GM21381 (cell line): ENCODE measurements around the gene PRDM16.
"Not testable (repeated sequence)": the region's sequence is repeated elsewhere in the genome, so short reads cannot be mapped to it uniquely, and the experiment has no call there.

ENCODE experiments used
- ATAC-seq: cut with Tn5 transposase; IDR thresholded peaks from one replicate; pipeline ENCODE4 v1.9.1; 2021; ENCODE audit warnings: mild to moderate bottlenecking, moderate library complexity; ENCODE audit not compliant: unreplicated experiment

Gene PRDM16

GRCh38 chr1:3156936-3157335 lies 87.9 kb downstream of the PRDM16 start:
- no peak for ATAC-seq

GRCh38 chr1:3158347-3158746 lies 89.3 kb downstream of the PRDM16 start:
- no peak for ATAC-seq

- no peak for ATAC-seq
Observed at GRCh38 chr1:3159121-3159520, 90.1 kb downstream of the PRDM16 start.

GRCh38 chr1:3159996-3160395 lies 91.0 kb downstream of the PRDM16 start:
- no peak for ATAC-seq

- no peak for ATAC-seq
Observed at GRCh38 chr1:3160647-3161145, 91.7 kb downstream of the PRDM16 start.

- no peak for ATAC-seq
Observed at GRCh38 chr1:3161176-3161840, 92.3 kb downstream of the PRDM16 start.

GRCh38 chr1:3162322-3162882 lies 93.4 kb downstream of the PRDM16 start:
- ATAC-seq, result no peak

GRCh38 chr1:3163356-3163755 lies 94.4 kb downstream of the PRDM16 start:
- ATAC-seq, result no peak

- ATAC-seq, result no peak
Observed at GRCh38 chr1:3164671-3165070, 95.7 kb downstream of the PRDM16 start.

GRCh38 chr1:3165189-3165588 lies 96.2 kb downstream of the PRDM16 start:
- ATAC-seq, result not testable (repeated sequence)

GRCh38 chr1:3166206-3166918 lies 97.4 kb downstream of the PRDM16 start:
- ATAC-seq, result no peak

- ATAC-seq, result no peak
Observed at GRCh38 chr1:3167255-3167654, 98.3 kb downstream of the PRDM16 start.

- no peak for ATAC-seq
Observed at GRCh38 chr1:3168678-3169077, 99.7 kb downstream of the PRDM16 start.

- ATAC-seq, result no peak
Observed at GRCh38 chr1:3169665-3170356, 100.8 kb downstream of the PRDM16 start.

GRCh38 chr1:3170561-3171453 lies 101.8 kb downstream of the PRDM16 start:
- no peak for ATAC-seq

- ATAC-seq, result no peak
Observed at GRCh38 chr1:3171761-3172160, 102.8 kb downstream of the PRDM16 start.

- ATAC-seq, result no peak
Observed at GRCh38 chr1:3172431-3173380, 103.7 kb downstream of the PRDM16 start.

GRCh38 chr1:3173381-3173980 lies 104.5 kb downstream of the PRDM16 start:
- no peak for ATAC-seq
